Adrenal gland (tissue), 12 donors: ENCODE measurements around the gene MAL. TPM values are rescaled to one million over a fixed set of nuclear protein-coding genes. Genes with fewer than 3 reads are reported as not detected.

Source experiments
- DNase-seq, 7 donors: peaks; one replicate each; pipeline ENCODE4 v3.0.0-alpha.2; 2019 to 2020
- H3K27ac ChIP-seq, 5 donors: fragments of 200-600 bp; sonication (generic) in 4 of 5; 1 replicate in 3 of 5; 2 replicates in 2 of 5; pipeline versions ENCODE4 v1.5.1 to v1.8.0; 2016 to 2020; ENCODE audit warnings: mild to moderate bottlenecking in 1 of 5
- H3K27me3 ChIP-seq: fragments of 200-600 bp; 2 replicates; pipeline ENCODE4 v1.8.0; 2021
- H3K36me3 ChIP-seq, 2 donors: fragments of 200-600 bp; replicated peaks in 1 of 2; 1 replicate in 1 of 2; 2 replicates in 1 of 2; pipeline versions ENCODE4 v1.5.1 to v1.8.0; 2018 to 2022
- H3K4me1 ChIP-seq, 2 donors: fragments of 200-600 bp; replicated peaks in 1 of 2; 1 replicate in 1 of 2; 2 replicates in 1 of 2; pipeline versions ENCODE4 v1.5.1 to v1.8.0; 2018 to 2021
- H3K4me3 ChIP-seq, 4 donors: fragments of 200-600 bp; sonication (generic) in 3 of 4; one replicate each; pipeline ENCODE4 v1.5.1; 2016 to 2018
- H3K9me3 ChIP-seq, 3 donors: fragments of 200-600 bp; sonication (generic) in 1 of 3; replicated peaks in 1 of 3; 1 replicate in 2 of 3; 2 replicates in 1 of 3; pipeline versions ENCODE4 v1.5.1 to v1.8.0; 2016 to 2021
- POLR2A ChIP-seq, 2 donors: fragments of 450-650 bp; IDR thresholded peaks; one replicate each; pipeline ENCODE4 v1.6.1; 2017; ENCODE audit warnings: antibody characterized with exemption in 2 of 2, mild to moderate bottlenecking in 2 of 2, moderate library complexity in 1 of 2
- WGBS, 4 donors: extraction: QIAGEN DNeasy Blood & Tissue Kit in 2 of 4; methylation state at CpG; one replicate each; pipeline versions ENCODE4 v1.1.5 to v1.1.7; 2013 to 2017; 5-methylcytosine and 5-hydroxymethylcytosine counted together
- intact Hi-C, 2 donors: fragments of 100-400 bp; cut with DNase I; formaldehyde crosslinking; loops; one replicate each; pipeline versions ENCODE4 v1.14.1 to v1.15.0; 2022 to 2023
- polyA plus RNA-seq, 3 donors: library from polyadenylated mRNA; stranded (reverse); fragments of 200-250 nt in 2 of 3; fragments of 350-450 nt in 1 of 3; fragmentation: Illumina TruSeq in 1 of 3; extraction: RNeasy Lipid Tissue Mini Kit (QIAGEN cat#74804) in 1 of 3; gene quantifications; one replicate each; pipeline ENCODE4 v1.2.3, GENCODE V29; 2013 to 2014
- total RNA-seq, 9 donors: library from RNA; depleted of rRNA in 4 of 9; stranded (reverse); fragments of >200 nt in 4 of 9; fragments of 120-200 nt in 1 of 9; fragmentation: NEBNext Ultra II Directional in 1 of 9; extraction: Animal tissue kit (Norgen Biotek cat#: 25700) in 1 of 9; gene quantifications; one replicate each; pipeline versions ENCODE4 v1.1.0 to v1.2.4, GENCODE V29; 2013 to 2023
- TF ChIP-seq, protein P1 (sequence below), 6 experiments: fragments of 450-650 bp in 4 of 6; fragments of 200-600 bp in 2 of 6; sonication (generic) in 1 of 6; IDR thresholded peaks; 1 replicate in 5 of 6; 2 replicates in 1 of 6; pipeline versions ENCODE4 v1.5.1 to v1.8.0; 2016 to 2021; ENCODE audit warnings: antibody characterized with exemption in 6 of 6, mild to moderate bottlenecking in 2 of 6, moderate library complexity in 1 of 6
- donor health status: healthy with polysubstance abuse.
- donor health status: Bipolar disorder and iron deficiency.
- donor health status: DM: yes; HTN: yes; CAD: no.
- donor health status: DM: no; HTN: no; CAD: no.
- donor health status: DM: no; HTN: no; CAD: no.
- donor health status: DM: yes; HTN: yes; CAD: no.

Gene MAL
- total and polyA plus RNA-seq, 12 donors: 0.32 to 4.5 (median 0.68) TPM; not detected in 4

DNA sequence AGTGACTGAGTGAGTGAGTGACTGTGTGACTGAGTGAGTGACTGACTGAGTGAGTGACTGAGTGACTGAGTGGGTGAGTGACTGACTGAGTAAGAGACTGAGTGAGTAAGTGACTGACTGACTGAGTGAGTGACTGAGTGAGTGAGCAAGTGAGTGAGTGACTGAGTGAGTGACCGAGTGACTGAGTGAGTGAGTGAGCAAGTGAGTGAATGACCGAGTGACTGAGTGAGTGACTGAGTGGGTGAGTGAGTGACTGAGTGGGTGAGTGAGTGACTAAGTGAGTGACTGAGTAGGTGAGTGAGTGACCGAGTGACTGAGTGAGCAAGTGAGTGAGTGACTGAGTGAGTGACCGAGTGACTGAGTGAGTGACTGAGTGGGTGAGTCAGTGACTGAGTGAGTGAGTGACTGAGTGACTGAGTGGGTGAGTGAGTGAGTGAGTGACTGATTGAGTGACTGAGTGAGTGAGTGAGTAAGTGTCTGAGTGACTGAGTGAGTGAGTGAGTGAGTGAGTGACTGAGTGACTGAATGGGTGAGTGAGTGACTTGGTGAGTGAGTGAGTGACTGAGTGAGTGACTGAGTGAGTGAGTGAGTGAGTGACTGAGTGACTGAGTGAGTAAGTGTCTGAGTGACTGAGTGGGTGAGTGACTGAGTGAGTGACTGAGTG lies 13.3 kb downstream of the MAL start:
- no peaks in the 10 kb centered on the region for H3K27me3 ChIP-seq
- H3K9me3 ChIP-seq: no peaks in the 10 kb centered on the region
- intact Hi-C loops: no loop called here
- H3K4me3 ChIP-seq: no peak overlapping the region
- no peak for DNase-seq
- H3K4me1 ChIP-seq: peaks cover 0 to 3% of the 10 kb centered on the region in 2 donors
- H3K27ac ChIP-seq: no peak overlapping the region
- TF ChIP-seq, protein P1, sequence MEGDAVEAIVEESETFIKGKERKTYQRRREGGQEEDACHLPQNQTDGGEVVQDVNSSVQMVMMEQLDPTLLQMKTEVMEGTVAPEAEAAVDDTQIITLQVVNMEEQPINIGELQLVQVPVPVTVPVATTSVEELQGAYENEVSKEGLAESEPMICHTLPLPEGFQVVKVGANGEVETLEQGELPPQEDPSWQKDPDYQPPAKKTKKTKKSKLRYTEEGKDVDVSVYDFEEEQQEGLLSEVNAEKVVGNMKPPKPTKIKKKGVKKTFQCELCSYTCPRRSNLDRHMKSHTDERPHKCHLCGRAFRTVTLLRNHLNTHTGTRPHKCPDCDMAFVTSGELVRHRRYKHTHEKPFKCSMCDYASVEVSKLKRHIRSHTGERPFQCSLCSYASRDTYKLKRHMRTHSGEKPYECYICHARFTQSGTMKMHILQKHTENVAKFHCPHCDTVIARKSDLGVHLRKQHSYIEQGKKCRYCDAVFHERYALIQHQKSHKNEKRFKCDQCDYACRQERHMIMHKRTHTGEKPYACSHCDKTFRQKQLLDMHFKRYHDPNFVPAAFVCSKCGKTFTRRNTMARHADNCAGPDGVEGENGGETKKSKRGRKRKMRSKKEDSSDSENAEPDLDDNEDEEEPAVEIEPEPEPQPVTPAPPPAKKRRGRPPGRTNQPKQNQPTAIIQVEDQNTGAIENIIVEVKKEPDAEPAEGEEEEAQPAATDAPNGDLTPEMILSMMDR (IDR thresholded peaks at IDR 0.05): no peak
- TF ChIP-seq POLR2A (IDR thresholded peaks at IDR 0.05): no peak
- no peaks in the 10 kb centered on the region for H3K36me3 ChIP-seq
- 81 to 94% (median 89%) methylated on average over 4 of the region's 4 CpGs for WGBS, 4 donors

DNA sequence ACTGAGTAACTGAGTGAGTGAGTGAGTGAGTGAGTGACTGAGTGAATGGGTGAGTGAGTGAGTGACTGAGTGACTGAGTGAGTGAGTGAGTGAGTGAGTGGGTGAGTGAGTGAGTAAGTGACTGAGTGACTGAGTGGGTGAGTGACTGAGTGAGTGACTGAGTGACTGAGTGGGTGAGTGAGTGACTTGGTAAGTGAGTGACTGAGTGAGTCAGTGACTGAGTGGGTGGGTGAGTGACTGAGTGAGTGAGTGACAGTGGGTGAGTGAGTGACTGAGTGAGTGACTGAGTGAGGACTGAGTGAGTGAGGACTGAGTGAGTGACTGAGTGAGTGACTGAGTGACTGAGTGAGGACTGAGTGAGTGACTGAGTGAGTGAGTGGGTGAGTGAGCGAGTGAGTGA lies 13.9 kb downstream of the MAL start:
- intact Hi-C loops: no loop called here
- no peak overlapping the region for H3K4me3 ChIP-seq
- WGBS, 4 donors: 80 to 96% (median 85%) methylated on average over 1 of the region's 1 CpG
- no peaks in the 10 kb centered on the region for H3K9me3 ChIP-seq
- no peak for DNase-seq
- H3K4me1 ChIP-seq: peaks cover 0 to 4% of the 10 kb centered on the region in 2 donors
- H3K27me3 ChIP-seq: no peaks in the 10 kb centered on the region
- H3K27ac ChIP-seq: no peak overlapping the region
- TF ChIP-seq, protein P1 (IDR thresholded peaks at IDR 0.05): no peak
- no peak for TF ChIP-seq POLR2A (IDR thresholded peaks at IDR 0.05)
- H3K36me3 ChIP-seq: no peaks in the 10 kb centered on the region

DNA sequence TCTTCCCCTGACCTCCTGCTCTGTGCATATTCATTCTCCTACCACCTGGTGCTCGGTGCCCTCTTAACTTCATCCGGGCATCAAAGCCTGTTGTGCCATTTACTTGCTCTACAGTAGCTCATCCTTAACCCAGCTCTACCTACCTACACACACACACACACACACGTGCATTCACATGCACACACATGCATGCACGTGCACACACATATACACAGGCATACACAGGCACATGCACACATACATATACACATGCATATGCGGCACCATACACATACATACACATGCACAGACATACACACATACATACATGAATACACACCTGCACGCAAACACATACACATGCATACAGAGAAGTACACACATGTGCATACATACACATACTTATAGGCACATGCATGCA lies 14.5 kb downstream of the MAL start:
- no peak overlapping the region for H3K27ac ChIP-seq
- no peaks in the 10 kb centered on the region for H3K36me3 ChIP-seq
- intact Hi-C loops: no loop called here
- no peak for DNase-seq
- no peaks in the 10 kb centered on the region for H3K27me3 ChIP-seq
- WGBS, 4 donors: 76 to 88% (median 80%) methylated on average over 6 of the region's 6 CpGs
- peaks cover 0 to 4% of the 10 kb centered on the region in 2 donors for H3K4me1 ChIP-seq
- no peak overlapping the region for H3K4me3 ChIP-seq
- H3K9me3 ChIP-seq: no peaks in the 10 kb centered on the region
- TF ChIP-seq, protein P1 (IDR thresholded peaks at IDR 0.05): no peak
- TF ChIP-seq POLR2A (IDR thresholded peaks at IDR 0.05): no peak

DNA sequence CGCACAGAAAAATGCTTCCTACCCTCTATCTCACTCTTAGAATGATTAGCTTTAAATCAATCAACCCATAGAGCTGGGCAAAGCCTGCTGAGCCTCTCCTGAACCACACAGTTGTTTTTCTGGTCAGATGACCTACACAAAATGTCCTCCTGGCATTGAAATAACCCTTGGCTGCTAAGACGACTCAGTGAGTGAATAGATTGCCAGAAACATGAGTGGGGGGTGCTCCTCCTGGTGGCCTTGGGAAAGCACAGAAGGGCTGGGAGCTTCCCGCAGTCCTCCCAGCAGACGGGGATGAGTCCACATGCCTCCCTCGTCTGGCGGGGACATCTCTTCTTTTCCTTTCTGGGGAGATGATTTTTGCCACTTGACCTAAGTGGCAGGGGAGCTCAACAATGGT lies 14.9 kb downstream of the MAL start:
- Histone ChIP-seq H3K4me1 (peaks cover 0 to 4% of the 10 kb centered on the region in 2 donors), H3K27ac (no peak overlapping the region), H3K27me3 (no peaks in the 10 kb centered on the region), H3K4me3 (no peak overlapping the region), H3K36me3 (no peaks in the 10 kb centered on the region), H3K9me3 (no peaks in the 10 kb centered on the region)
- TF ChIP-seq, protein P1 (IDR thresholded peaks at IDR 0.05): no peak
- no peak for TF ChIP-seq POLR2A (IDR thresholded peaks at IDR 0.05)
- intact Hi-C loops: no loop called here
- WGBS, 4 donors: 56 to 66% (median 64%) methylated on average over 4 to 6 of the region's 6 CpGs
- no peak for DNase-seq
